Loucy (cell line): ENCODE results near the gene DUSP16.

Experiments used
- H2AFZ ChIP-seq: fragments of 200-600 bp; sonication (generic); 2 replicates; pipeline ENCODE4 v1.6.0; 2016; ENCODE audit warnings: antibody characterized with exemption, mild to moderate bottlenecking, low read length, moderate library complexity
- H3F3A ChIP-seq: fragments of 200-600 bp; 2 replicates; pipeline ENCODE4 v1.6.0; 2016; ENCODE audit warnings: antibody characterized with exemption, low read depth, mild to moderate bottlenecking
- H3K27me3 ChIP-seq: fragments of 200-600 bp; sonication (generic); 2 replicates; pipeline ENCODE4 v1.6.1; 2014; ENCODE audit warnings: low read length, mild to moderate bottlenecking; ENCODE audit not compliant: insufficient read depth, poor library complexity, severe bottlenecking
- H3K36me3 ChIP-seq: fragments of 200-600 bp; sonication (generic); 2 replicates; pipeline ENCODE4 v1.6.1; 2016; ENCODE audit warnings: low read length; ENCODE audit not compliant: insufficient read depth
- H3K4me1 ChIP-seq: fragments of 200-600 bp; sonication (generic); 2 replicates; pipeline ENCODE4 v1.5.1; 2014; ENCODE audit warnings: low read length, mild to moderate bottlenecking; ENCODE audit not compliant: insufficient read depth, poor library complexity, severe bottlenecking
- H3K4me2 ChIP-seq: fragments of 200-600 bp; sonication (generic); 2 replicates; pipeline ENCODE4 v1.6.0; 2014; ENCODE audit warnings: antibody characterized with exemption, low read length, low read depth, mild to moderate bottlenecking; ENCODE audit not compliant: poor library complexity, severe bottlenecking
- H3K4me3 ChIP-seq: fragments of 200-600 bp; sonication (generic); 2 replicates; pipeline ENCODE4 v1.5.1; 2014; ENCODE audit warnings: low read length, mild to moderate bottlenecking, mixed read lengths; ENCODE audit not compliant: poor library complexity, severe bottlenecking
- H3K79me2 ChIP-seq: fragments of 200-600 bp; sonication (generic); 2 replicates; pipeline ENCODE4 v1.6.1; 2014; ENCODE audit warnings: low read length; ENCODE audit not compliant: insufficient read depth
- H3K9ac ChIP-seq: fragments of 200-600 bp; sonication (generic); 2 replicates; pipeline ENCODE4 v1.6.0; 2014; ENCODE audit warnings: mild to moderate bottlenecking, low read depth, low read length, moderate library complexity; ENCODE audit not compliant: poor library complexity, severe bottlenecking
- H3K9me2 ChIP-seq: fragments of 200-600 bp; sonication (generic); replicated peaks from 2 replicates; pipeline ENCODE4 v1.6.1; 2016; ENCODE audit warnings: low read depth, low read length, mixed read lengths
- H3K9me3 ChIP-seq: fragments of 200-600 bp; sonication (generic); 2 replicates; pipeline ENCODE4 v1.6.1; 2014; ENCODE audit warnings: mild to moderate bottlenecking, antibody characterized with exemption, low read length, low read depth; ENCODE audit not compliant: insufficient read depth
- H4K20me1 ChIP-seq: fragments of 200-600 bp; sonication (generic); 2 replicates; pipeline ENCODE4 v1.6.0; 2014; ENCODE audit warnings: antibody characterized with exemption, low read length, mild to moderate bottlenecking; ENCODE audit not compliant: insufficient read depth, poor library complexity, severe bottlenecking
- EZH2phosphoT487 ChIP-seq: fragments of 200-600 bp; IDR thresholded peaks from 2 replicates; pipeline ENCODE4 v1.6.1; 2018; ENCODE audit warnings: antibody characterized with exemption, mild to moderate bottlenecking, moderate library complexity, borderline replicate concordance
- TF ChIP-seq, protein P1 (sequence below): fragments of 200-600 bp; sonication (generic); conservative IDR thresholded peaks from 2 replicates; pipeline ENCODE4 v1.5.1; 2014; ENCODE audit warnings: mild to moderate bottlenecking, antibody characterized with exemption, low read length

The DUSP16 gene

GRCh38 chr12:12433203-12433731, 129.4 kb downstream of the DUSP16 start:
- Histone ChIP-seq H3K9ac (no peak overlapping the region), H3K27me3 (no peaks in the 10 kb centered on the region), H3K4me1 (no peaks in the 10 kb centered on the region), H3K9me3 (no peaks in the 10 kb centered on the region), H3K79me2 (no peaks in the 10 kb centered on the region), H4K20me1 (no peaks in the 10 kb centered on the region), H3K9me2 (no peaks in the 10 kb centered on the region), H3K4me2 (no peak overlapping the region), H3F3A (no peaks in the 10 kb centered on the region), H2AFZ (no peak overlapping the region), H3K4me3 (no peak overlapping the region), H3K36me3 (no peaks in the 10 kb centered on the region)
- no peak for TF ChIP-seq EZH2phosphoT487
- TF ChIP-seq, protein P1, sequence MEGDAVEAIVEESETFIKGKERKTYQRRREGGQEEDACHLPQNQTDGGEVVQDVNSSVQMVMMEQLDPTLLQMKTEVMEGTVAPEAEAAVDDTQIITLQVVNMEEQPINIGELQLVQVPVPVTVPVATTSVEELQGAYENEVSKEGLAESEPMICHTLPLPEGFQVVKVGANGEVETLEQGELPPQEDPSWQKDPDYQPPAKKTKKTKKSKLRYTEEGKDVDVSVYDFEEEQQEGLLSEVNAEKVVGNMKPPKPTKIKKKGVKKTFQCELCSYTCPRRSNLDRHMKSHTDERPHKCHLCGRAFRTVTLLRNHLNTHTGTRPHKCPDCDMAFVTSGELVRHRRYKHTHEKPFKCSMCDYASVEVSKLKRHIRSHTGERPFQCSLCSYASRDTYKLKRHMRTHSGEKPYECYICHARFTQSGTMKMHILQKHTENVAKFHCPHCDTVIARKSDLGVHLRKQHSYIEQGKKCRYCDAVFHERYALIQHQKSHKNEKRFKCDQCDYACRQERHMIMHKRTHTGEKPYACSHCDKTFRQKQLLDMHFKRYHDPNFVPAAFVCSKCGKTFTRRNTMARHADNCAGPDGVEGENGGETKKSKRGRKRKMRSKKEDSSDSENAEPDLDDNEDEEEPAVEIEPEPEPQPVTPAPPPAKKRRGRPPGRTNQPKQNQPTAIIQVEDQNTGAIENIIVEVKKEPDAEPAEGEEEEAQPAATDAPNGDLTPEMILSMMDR, result no peak

DNA sequence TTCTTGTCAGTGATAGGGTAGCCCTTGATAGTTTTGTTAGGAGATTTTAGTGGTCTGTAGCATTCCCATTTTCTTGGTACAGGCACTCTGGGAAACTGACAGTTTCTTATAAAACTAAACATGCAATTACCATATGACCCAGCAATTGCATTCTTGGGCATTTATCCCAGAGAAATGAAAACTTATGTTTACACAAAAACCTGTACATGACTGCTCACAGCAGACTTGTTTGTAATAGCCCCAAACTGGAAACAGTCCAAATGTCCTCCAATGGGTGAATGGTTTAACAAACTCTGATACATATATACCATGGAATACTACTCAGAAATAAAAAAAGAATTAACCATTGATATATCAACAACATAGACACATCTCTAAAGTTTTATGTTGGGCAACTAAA, 130.3 kb downstream of the DUSP16 start:
- H3K4me3 ChIP-seq, result no peak overlapping the region
- no peak overlapping the region for H3K4me2 ChIP-seq
- no peak overlapping the region for H2AFZ ChIP-seq
- H3F3A ChIP-seq, result no peaks in the 10 kb centered on the region
- no peaks in the 10 kb centered on the region for H3K9me3 ChIP-seq
- no peaks in the 10 kb centered on the region for H3K27me3 ChIP-seq
- no peaks in the 10 kb centered on the region for H4K20me1 ChIP-seq
- no peak overlapping the region for H3K9ac ChIP-seq
- H3K9me2 ChIP-seq, result no peaks in the 10 kb centered on the region
- no peaks in the 10 kb centered on the region for H3K36me3 ChIP-seq
- no peaks in the 10 kb centered on the region for H3K79me2 ChIP-seq
- no peak for TF ChIP-seq EZH2phosphoT487
- TF ChIP-seq, protein P1, result no peak
- no peaks in the 10 kb centered on the region for H3K4me1 ChIP-seq

DNA sequence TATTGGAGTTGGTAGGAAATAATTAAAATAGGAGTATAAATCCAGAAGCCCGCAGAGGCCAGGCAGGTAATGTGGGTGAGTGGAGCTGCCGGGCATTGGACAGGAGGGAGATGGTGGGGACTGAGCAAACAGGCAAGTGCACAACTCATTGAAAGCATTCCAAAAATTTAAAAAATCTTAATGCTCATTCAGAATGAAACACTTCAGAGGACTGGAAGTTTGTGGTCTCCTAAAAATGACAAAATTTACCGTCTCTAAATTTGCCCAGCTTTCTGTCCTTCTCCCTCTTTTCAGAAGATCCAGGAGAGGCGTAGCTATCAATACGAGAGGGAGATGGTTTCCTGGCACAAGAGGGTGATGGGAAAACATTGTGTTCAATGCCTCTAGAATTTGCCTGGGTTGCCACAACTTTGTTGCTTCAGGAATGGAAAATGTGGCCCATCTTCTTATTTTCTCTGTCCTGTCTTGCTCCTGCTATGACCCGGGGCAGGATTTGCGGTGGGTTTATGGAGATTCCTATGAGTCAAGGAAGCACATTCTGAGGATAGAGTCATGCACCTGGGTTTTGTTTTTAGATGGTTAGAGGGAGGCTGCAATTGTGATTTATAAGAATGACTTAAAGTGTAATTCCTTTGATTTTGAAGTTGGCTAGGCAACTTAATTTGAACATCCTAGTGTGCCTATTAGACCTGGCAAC, 133.6 kb downstream of the DUSP16 start:
- no peak overlapping the region for H3K4me2 ChIP-seq
- H4K20me1 ChIP-seq, result no peaks in the 10 kb centered on the region
- no peak overlapping the region for H3K9ac ChIP-seq
- no peaks in the 10 kb centered on the region for H3K27me3 ChIP-seq
- no peaks in the 10 kb centered on the region for H3K9me3 ChIP-seq
- H3K4me1 ChIP-seq, result no peaks in the 10 kb centered on the region
- H3K79me2 ChIP-seq, result no peaks in the 10 kb centered on the region
- no peak overlapping the region for H2AFZ ChIP-seq
- H3F3A ChIP-seq, result no peaks in the 10 kb centered on the region
- no peak for TF ChIP-seq EZH2phosphoT487
- TF ChIP-seq, protein P1, result no peak
- no peaks in the 10 kb centered on the region for H3K9me2 ChIP-seq
- H3K4me3 ChIP-seq, result no peak overlapping the region
- H3K36me3 ChIP-seq, result no peaks in the 10 kb centered on the region
